OCI-LY1 (cell line): ENCODE results near the gene COL16A1.

Experiments
- EZH2 ChIP-seq: fragments of 200-600 bp; sonication (generic), shearing (Covaris generic); IDR thresholded peaks from 2 replicates; pipeline ENCODE4 v1.8.0; 2017; ENCODE audit warnings: borderline replicate concordance, mixed run types, mild to moderate bottlenecking, antibody characterized with exemption, low read length, moderate library complexity, mixed read lengths
- TF ChIP-seq, protein P1 (sequence below): fragments of 200-600 bp; sonication (generic), shearing (Covaris generic); IDR thresholded peaks from 2 replicates; pipeline ENCODE4 v1.5.1; 2017; ENCODE audit warnings: mild to moderate bottlenecking, antibody characterized with exemption, low read length, moderate library complexity, mixed read lengths

DNA sequence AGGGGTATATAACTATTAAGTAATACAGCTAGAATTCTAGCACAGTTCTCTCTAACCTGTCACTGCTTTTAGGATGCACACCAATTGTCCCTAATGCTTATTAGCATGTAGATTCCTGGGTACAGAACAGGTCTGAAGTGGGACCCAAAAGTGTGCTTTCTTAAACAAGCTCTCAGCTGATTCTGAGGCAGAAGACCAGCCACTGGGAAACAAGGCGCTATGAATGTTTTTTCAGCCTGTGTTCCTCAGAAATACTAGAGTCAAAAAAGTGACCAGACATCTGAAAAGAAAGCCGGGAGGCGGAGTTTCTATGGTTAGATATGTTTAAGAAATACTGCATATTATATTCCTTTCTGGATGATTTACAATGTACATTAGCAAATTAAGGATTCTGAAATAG lies 60.9 kb downstream of the COL16A1 start:
- TF ChIP-seq, protein P1, sequence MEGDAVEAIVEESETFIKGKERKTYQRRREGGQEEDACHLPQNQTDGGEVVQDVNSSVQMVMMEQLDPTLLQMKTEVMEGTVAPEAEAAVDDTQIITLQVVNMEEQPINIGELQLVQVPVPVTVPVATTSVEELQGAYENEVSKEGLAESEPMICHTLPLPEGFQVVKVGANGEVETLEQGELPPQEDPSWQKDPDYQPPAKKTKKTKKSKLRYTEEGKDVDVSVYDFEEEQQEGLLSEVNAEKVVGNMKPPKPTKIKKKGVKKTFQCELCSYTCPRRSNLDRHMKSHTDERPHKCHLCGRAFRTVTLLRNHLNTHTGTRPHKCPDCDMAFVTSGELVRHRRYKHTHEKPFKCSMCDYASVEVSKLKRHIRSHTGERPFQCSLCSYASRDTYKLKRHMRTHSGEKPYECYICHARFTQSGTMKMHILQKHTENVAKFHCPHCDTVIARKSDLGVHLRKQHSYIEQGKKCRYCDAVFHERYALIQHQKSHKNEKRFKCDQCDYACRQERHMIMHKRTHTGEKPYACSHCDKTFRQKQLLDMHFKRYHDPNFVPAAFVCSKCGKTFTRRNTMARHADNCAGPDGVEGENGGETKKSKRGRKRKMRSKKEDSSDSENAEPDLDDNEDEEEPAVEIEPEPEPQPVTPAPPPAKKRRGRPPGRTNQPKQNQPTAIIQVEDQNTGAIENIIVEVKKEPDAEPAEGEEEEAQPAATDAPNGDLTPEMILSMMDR = no peak
- TF ChIP-seq EZH2 = no peak
